Measurements from ENCODE around the gene NLRC5.
"Not testable (repeated sequence)": the region's sequence is repeated elsewhere in the genome, so short reads cannot be mapped to it uniquely, and the experiment has no call there.

Gene NLRC5

DNA sequence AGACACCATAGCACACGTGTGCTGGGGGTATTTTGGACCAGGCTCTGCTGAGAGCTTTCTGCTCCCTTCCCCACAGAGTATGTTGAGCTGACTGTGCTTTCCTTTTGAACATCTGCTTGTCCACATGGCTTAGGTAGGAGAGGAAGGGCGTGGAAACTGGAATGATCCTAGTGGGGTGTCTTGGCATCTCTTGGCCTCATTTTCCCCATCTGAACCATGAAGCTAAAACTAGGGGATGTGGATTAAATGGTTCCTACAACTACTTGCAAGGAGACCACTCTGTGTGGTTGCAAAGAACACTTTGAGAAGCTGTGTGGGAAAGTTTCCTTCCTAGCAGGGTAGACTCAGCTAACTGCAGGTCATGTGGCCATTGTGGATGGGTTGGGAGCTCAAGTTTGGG is 6.7 kb upstream of the NLRC5 start:
- DNase-seq, result no peak

DNA sequence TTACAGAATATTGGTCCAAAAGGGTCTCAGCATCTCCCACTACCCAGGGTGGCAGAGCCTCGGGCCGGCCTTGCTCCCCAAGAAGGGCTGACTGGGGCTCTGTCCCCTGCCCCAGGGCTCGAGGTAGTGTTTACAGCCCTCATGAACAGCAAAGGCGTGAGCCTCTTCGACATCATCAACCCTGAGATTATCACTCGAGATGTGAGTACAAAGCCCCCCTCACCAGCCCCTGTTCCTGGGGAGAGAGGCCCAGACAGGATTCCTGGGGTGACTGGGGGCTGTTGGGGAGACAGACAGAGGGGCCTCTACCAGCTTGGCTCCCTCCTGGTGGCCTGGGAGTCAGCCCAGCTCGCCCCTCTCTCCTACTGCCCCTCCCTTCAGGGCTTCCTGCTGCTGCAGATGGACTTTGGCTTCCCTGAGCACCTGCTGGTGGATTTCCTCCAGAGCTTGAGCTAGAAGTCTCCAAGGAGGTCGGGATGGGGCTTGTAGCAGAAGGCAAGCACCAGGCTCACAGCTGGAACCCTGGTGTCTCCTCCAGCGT is 6.1 kb upstream of the NLRC5 start:
- no peak for DNase-seq

DNA sequence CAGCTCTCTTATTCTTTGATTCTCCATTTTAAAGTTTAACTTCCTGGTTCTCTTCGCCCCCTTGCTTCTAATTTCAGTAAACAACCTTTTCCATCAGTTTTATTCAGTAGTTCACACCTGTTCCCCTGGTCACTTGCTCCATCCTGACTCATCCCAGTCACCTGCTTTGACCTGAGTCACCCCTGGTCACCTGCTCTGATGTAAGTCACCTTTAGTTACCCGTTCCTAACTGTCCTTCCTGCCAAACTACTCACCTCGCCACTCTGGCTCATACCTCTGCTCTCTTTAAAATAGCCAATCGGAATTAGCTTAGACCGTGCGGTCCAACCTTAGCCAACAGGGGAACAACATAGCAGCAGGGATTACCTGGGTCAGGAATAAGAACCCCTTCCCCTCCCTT is 4.7 kb upstream of the NLRC5 start:
- no peak for DNase-seq

DNA sequence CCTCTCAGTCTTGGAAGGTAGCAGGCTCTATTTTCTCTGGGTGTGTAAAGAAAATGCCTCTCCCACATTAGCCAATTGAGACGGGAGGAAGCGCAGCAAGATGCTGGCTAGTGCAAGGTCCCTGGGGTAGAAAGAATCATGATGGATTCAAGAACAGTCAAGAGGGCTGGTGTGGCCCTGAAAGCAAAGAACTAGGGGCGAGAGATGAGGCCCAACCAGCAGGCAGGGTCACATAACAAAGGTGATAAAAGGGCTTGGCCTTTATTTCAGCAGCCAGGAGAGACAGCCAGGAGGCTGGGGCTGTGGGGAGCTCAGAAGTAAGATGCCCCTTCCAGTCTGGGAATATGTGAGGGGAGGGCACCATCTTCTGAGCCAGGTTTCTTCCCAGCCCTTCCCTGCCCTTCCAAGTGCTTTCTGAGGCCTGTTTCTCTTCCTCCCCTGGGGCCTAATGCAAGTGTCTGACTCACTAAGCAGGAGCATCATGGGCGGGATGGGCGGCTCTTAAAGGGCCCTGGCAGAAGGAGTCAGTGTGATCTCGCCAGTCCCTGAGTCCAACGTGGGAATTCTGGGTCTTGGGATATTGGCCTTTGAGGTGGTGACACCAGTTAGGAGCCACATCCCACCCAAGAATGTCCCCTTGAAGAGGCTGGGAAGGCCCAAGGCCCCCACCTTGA is 3.9 kb upstream of the NLRC5 start:
- no peak for DNase-seq

DNA sequence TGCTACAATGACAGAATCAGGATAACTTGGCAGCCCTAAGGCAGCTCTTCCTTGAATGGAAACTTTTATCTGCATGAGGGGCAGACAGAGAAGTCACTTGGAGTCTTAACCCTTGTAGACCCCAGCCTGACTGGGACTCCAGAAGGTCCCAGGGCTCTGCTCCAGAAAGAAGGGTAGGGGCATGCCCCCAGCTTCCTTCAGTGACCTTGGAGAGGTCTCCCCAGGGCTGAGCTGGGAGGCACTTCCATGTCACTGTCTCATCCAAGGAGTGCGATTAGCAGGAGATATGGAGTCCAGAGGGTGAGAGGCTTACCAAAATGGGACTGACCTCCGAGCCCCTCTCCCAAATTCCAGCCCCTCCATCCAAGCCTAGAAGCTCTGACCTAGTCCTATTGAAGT is 3.4 kb upstream of the NLRC5 start:
- DNase-seq, result no peak

DNA sequence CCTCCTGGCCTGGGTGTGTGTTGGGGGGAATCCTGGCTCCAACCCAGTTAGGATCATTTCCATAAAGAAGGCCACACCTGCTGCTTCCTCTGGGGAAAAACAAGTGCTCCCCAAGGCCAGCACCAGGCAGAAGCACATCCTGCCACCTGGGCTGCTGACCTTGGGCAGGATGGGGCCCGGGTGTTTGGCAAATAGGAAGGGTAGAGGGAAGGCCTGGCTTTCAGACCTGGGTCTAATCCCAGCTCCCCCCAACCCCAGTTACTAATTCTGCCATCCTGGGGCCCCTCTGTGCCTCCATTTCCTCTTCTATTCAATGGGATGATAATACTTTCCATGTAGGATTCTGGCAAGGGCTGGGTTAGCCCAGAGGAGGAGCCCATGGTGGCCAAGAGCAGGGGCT is 3.0 kb upstream of the NLRC5 start:
- DNase-seq, result no peak

DNA sequence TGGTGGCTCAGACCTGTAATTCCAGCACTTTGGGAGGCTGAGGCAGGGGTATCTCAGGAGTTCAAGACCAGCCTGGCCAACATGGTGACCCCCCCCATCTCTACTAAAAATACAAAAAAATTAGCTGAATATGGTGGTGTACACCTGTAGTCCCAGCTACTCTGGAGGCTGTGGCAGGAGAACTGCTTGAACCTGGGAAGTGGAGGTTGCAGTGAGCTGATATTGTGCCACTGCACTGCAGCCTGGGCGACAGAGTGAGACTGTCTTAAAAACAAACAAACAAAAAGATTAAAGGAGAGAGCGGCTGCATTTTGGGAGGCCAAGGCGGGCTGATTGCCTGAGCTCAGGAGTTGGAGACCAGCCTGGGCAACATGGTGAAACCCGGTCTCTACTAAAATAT is 2.4 kb upstream of the NLRC5 start:
- not testable (repeated sequence) for DNase-seq

DNA sequence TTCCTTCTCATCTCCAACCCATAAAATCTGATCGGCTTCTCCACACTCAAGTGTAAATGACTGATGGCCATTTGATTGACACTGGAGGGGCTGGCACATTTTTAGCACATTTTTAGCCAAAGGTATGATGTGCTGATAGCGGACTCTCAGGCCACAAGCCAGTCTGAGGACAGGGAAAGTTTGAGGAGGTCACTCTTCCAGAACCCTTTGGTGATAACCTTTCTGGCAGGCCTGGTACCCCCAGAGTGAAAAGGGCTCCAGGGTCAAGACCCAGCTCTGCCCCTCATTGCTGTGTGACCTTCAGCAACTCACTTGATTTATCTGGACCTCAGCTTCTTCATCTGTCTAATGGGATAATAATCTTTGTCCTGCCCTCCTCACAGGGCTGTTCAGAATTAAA is 1.7 kb upstream of the NLRC5 start:
- no peak for DNase-seq

DNA sequence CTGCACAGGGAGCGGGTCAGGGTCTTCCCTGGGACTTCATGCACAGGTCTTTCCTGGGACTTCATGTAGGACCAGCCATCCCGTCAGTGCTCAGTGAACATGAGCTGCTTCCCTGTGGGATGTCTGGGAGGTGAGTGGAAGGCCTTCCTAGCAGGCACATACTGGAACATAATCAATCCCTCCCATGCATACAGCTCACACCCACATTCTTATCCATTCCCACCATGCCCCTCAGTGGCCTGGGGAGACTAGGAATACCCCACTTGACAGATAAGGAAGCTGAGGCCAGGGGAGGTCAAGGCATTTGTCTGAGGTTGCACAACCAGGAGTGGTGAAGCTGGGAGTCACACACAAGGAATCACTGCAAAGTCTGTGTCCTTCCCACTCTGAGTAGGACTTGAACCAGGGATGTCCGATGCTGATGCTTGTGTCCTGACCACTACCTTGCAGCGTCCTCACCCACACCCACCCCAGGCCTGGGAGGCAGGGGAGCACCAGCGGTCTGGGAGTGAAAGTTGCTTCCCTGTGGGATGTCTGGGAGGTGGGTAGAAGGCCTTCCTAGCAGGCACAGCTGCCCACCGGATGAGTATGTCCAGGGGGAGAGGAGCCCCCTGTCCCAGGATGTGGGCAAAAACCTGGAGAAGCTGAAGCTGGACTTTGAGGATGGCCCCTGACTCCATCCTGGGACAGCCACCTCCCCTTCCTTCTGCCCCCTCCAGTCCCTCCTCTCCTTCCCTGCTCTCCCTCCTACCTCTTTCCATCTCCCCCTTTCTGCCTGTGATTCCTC is 1.0 kb upstream of the NLRC5 start:
- no peak for DNase-seq

DNA sequence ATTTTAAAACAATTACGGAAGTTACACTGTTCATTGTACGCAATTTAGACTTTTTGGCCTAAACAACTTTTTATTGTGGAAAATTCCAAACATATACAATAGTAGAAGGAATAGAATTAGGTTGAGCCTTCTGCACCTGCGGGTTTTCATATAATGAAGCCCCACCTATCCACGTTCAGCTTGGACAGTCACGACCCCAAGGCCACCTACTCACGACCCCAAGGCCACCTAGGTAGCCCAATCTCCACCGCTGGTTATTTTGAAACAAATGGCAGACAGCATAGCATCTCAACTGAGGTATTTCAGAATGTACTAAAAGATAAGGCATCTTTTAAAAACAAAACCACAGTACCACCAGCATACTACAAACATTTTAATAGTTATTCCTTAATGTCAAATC is 631 bp downstream of the NLRC5 start:
- DNase-seq, result no peak

DNA sequence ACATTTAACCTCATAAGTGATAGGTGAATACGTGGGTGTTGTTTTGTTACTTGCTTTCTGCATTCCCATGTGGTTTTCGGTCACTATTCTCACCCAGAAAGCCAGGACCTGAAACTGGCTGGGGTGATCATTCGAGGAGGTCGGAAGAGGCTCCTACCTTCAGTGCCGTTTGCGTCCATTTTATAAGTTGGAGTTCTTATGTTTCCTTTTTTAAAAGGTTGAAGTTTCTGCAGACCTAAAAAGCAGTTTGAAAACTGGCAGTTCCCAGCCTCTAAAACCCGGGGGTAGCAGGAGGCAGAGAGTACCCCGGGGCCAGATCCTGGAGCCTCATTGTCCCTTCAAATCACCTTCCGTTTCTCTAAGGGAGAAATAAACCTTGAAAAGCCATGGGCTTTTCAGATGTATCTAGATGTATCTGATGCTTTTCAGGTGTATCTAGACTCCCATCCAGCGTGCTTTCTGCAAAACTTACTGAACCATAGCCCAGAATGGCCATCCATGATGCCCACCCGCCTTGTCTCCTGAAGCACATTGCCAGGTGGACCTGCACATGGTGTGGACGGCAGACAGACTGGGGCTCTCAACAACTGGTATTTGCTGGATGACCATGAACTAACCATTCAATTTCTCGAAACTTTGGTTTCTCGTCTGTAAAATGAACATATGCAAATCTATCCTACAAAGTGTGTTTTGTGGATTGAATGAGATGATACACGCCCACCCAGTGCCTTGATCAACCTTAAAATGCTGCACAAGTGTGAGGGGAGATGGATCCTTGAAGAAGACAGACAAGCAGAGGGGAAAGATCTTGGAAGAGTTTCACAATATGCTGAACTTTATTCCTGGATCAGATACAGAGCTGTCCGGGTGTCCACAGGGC is 1.3 kb downstream of the NLRC5 start:
- no peak for DNase-seq

DNA sequence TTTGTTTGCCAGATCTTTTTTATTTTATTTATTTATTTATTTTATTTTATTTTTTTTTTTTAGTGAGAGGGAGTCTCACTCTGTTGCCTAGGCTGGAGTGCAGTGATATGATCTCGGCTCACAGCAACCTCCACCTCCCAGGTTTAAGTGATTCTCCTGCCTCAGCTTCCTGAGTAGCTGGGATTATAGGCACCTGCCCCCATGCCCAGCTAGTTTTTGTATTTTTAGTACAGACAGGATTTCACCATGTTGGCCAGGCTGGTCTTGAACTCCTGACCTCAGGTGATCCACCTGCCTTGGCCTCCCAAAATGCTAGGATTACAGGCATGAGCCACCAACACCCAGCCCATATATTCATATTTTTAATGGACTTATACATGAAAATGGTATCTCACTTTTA is 3.1 kb downstream of the NLRC5 start:
- not testable (repeated sequence) for DNase-seq

DNA sequence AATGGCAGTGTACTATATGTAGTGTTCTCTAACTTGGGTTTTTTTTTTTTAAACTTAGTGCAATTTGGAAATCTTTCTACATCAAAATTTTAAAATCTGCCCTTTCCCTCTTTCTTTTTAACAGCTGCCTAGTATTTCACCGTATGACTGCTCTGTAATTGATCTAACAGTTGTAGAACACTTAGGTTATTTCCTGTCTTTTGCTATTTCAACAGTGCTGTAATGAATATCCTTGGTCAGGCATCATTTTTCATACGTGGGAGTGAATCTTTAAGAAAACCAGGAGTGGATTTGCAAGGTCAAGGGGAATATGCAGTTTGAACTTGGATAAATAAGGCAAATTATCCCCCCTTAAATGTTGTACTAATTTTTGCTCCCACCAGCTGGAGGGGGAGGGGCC is 3.8 kb downstream of the NLRC5 start:
- DNase-seq, result no peak

DNA sequence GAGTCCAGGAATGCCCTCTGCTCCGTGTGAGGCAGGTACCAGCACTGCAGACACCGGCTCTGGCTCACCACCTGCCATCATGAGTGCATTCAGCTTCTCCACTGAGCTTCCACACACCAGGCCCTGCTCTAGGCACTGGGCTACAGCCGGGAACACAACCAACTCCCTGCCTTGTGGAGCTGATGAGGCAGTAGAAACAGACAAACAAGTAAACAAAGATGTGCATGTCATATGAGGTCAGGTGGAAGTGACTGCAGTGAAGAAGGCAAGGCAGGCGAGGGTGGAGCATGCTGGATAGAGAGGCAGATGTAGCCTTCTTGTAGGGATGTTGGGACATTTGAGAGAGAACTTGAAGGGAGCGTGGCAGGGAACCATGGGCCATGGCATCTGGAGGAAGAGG is 5.0 kb downstream of the NLRC5 start:
- DNase-seq, result no peak

DNA sequence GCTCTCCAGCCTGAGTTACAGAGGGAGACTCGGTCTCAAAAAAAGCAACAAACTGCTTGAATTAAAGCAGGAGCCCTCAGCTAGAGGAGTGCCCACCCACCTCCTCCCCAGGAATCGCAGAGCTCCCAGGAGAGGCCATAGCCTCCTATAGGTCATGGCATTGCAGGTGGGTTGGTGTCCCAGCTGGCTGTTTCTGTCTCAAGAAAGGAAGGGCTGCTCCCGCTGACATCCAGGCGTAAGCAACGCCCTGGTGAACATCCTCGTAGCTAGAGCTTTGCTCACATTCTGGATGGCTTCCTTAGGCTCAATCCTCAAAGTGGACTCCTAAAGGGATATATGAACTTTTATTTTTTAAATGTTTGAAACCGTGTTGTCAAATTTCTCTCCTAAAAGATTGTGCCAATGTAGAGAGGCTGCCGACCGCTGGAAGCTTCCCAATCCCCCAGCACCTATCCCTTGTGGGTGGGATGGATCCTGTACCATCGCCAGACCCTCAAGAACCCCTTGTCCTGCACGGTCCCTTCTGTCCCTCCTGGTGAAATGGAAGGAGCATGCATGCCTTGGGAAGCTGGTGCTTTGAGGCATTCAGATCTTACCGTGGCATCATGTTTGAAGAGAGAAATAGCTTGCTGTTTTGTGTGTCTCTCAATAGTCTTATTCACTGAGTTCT is 5.9 kb downstream of the NLRC5 start:
- DNase-seq, result no peak

DNA sequence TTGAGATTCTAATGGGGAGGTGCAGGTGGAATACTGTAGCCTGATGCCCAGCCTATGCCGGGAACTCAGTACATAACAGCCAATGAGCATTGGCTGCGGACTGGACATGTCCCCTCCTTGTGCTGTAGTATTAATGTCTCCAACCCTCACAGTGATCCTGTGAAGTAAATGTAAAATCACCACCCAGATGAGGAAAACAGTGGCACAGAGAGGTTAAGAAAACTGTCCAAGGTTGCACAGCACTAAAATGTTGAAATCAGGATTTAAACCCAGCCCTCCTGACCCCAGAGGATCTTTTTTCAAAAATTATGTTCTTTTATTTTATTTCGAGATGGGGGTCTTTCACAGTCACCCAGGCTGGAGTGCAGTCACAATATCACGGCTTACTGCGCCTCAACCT is 7.9 kb downstream of the NLRC5 start:
- no peak for DNase-seq

DNA sequence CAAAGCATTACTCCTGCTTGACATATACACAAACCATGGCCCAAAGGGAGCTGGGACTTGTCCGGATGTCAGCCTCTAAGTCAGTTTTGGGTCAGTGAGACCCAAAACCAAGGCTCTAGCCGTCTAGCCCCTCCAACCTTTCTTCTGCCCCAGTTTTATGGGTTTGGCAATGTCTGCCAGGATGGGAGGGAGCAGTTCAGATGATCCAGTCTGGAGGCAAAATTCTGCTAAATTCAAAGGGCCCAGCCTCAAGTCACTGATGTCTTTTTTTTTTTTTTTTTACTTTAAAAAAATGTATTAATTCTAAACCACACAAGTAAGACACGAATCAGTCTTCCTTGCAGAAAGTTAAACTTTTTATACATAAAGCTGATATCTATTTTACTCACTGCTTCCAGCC is 8.6 kb downstream of the NLRC5 start:
- no peak for DNase-seq

DNA sequence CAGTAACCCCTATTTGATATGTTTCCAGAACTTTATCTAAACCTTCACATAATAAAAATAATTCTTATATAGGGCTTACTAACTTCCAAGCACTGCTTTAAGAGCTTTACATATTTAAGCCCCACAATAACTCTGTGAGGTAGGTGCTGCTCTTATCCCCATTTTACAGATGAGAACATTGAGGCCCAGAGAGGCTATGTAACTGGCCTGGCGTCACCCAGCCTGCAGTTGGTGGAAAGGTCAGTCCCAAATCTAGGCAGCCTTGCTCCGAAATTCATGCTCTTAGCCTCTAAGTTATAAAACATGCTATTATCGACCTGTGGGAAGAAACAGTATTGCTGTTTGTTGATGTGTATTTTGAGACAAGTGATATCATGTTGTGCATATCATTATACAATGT is 9.0 kb downstream of the NLRC5 start:
- no peak for DNase-seq

DNA sequence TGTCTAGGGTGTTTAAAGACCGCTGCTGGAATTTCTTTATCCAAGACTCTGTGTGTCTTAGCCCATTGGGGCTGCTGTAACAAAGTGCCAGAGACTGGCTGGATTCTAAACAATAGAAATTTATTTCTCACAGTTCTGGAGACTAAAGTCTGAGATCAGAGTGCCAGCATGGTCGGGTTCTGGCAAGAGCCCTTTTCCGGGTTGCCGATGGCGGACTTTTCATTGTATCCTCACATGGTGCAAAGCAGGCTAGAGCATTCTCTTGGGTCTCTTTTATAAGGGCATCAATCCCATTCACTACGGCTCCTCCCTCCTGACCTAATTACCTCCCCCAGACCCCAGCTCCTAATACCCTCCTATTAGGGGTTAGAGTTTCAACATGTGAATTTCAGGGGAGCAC is 9.5 kb downstream of the NLRC5 start:
- DNase-seq, result no peak

DNA sequence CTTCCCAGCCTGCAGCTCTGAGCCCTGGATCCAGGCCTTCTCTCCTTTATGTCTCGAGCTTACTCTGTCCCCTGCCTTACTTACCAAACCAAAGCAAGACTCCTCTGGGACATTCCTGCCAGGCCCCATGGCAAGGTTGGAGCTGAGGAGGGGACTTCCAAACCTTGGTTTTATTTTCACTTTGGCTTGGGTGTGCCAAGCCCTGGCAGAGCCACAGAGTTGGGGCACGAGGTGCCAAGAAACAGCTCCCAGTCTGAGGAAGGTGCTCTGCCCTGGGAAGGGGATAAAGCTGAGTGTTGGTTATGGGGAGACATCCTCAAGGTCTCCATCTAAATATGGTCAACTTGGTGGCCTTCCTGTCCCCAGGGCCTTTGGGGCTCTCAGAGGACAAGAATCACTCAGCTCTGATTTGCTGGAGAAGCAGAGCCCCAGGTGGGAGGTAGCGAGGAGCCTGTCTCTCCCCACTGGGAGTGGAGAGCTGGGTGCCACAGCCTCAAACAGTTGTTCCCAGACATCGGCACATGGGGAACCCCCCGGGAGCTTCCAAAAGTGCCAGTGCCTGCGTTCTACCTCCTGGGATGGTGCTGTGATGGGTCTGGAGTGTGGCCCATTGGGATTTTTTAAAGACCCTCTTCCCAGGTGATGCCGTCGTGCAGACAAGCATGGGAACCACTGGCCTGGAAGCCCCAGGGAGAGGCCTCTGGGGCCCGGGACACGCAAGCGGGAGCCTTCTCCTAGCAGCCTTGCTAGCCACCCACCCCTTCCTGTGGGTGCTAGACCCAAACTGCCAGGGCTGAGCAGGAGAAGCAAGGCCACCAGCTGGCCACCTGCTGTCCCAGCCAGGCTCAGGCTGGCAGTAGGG is 10.3 kb downstream of the NLRC5 start:
- no peak for DNase-seq

DNA sequence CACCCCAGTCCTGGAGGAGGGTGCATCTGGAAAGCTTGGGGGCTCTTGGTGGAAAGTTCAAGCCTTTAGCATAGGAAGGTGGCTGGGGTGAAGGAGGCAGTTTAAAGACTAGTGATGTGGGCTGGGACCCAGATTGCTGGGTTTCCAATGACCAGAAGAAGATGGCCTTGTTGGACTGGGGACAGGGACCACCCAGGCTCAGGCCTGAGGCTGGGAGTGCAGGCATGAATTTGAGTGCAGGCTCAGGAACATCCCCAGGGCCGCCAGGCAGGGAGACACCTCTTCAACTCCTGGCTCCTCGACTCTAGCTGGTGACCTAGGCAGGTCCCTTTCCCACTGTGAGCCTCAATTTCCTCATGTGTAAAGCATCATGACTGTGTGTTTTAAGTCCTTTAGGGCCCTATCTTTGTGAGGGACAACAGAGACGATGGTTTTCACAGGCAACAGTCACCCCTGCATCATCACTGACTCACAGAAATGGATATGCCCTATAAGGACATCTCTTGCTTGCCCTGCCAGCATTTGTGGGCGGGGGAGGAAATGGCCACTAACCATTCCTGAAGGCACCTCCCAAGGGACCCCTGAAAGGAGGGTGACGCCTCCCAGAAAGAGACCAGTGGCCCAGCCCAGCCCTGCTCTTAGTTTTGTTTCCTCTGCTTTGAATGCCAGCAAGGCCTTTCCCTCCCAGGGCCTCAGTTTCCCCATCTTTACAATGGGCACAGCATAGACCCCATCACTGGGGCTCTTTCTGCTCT is 11.1 kb downstream of the NLRC5 start:
- DNase-seq, result no peak
